H1 (cell line): ENCODE results near the gene SOHLH1. TPM values are rescaled to one million over a fixed set of nuclear protein-coding genes. Genes with fewer than 3 reads are reported as not detected.

Source experiments
- CTCF ChIA-PET: fragments of 300-600 bp; sonication (Branson Sonifier 250); formaldehyde crosslinking; loops from one replicate; lab custom pipeline; 2021; ENCODE audit not compliant: partially characterized antibody; lab: Charles Lee
- POLR2A ChIA-PET: fragments of 300-600 bp; sonication (Branson Sonifier 250); formaldehyde crosslinking; loops from one replicate; lab custom pipeline; 2021; ENCODE audit warnings: inconsistent platforms; ENCODE audit not compliant: partially characterized antibody; lab: Charles Lee
- DNase-seq, 2 experiments: peaks; one replicate each; pipeline versions ENCODE4 v3.0.0 to v3.0.0-alpha.2; 2010 to 2022; ENCODE audit warnings: low spot score in 2 of 2, low read depth in 1 of 2, mixed read lengths in 1 of 2
- FAIRE-seq: peaks from 2 replicates; lab custom pipeline; 2011; peaks lifted over from hg19 to GRCh38; lab: Jason Lieb, UNC
- H2AFZ ChIP-seq: 2 replicates; pipeline ENCODE4 v1.8.1; 2012; ENCODE audit warnings: low read length, inconsistent platforms
- H2AK5ac ChIP-seq: 2 replicates; pipeline ENCODE4 v1.6.1; 2013; ENCODE audit warnings: low read depth, low read length
- H2BK120ac ChIP-seq: replicated peaks from 2 replicates; pipeline ENCODE3; 2013; ENCODE audit warnings: low read depth, low read length, inconsistent platforms
- H2BK12ac ChIP-seq: 2 replicates; pipeline ENCODE4 v1.6.1; 2013; ENCODE audit warnings: low read depth, low read length
- H2BK15ac ChIP-seq: 2 replicates; pipeline ENCODE4 v1.6.1; 2013; ENCODE audit warnings: low read length
- H2BK20ac ChIP-seq: 2 replicates; pipeline ENCODE4 v1.6.1; 2013; ENCODE audit warnings: low read length
- H2BK5ac ChIP-seq: 2 replicates; pipeline ENCODE4 v1.6.1; 2013; ENCODE audit warnings: low read depth, low read length
- H3K14ac ChIP-seq: 2 replicates; pipeline ENCODE4 v1.6.1; 2013; ENCODE audit warnings: inconsistent platforms; ENCODE audit not compliant: insufficient read length
- H3K18ac ChIP-seq: 2 replicates; pipeline ENCODE4 v1.6.1; 2013; ENCODE audit warnings: low read length; ENCODE audit errors: extremely low read depth
- H3K23ac ChIP-seq: 2 replicates; pipeline ENCODE4 v1.6.1; 2013; ENCODE audit warnings: inconsistent platforms; ENCODE audit not compliant: insufficient read length
- H3K23me2 ChIP-seq: 2 replicates; pipeline ENCODE4 v1.6.1; 2013; ENCODE audit warnings: low read depth, low read length
- H3K27ac ChIP-seq: 2 replicates; pipeline ENCODE4 v1.6.1; 2011; ENCODE audit warnings: low read depth, low read length, inconsistent platforms
- H3K27me3 ChIP-seq, 4 experiments: replicated peaks in 1 of 4; 1 replicate in 1 of 4; 2 replicates in 3 of 4; pipeline versions ENCODE4 v1.6.1 to v1.8.1; 2011 to 2013; ENCODE audit warnings: low read length in 3 of 4, mild to moderate bottlenecking in 3 of 4, inconsistent platforms in 2 of 4, mixed read lengths in 2 of 4, moderate library complexity in 1 of 4; ENCODE audit not compliant: control insufficient read depth in 3 of 4, insufficient read depth in 3 of 4; ENCODE audit errors: extremely low read depth in 1 of 4
- H3K36me3 ChIP-seq, 4 experiments: 2 replicates each; pipeline versions ENCODE4 v1.6.1 to v1.8.1; 2011 to 2013; ENCODE audit warnings: mild to moderate bottlenecking in 4 of 4, low read length in 3 of 4, moderate library complexity in 2 of 4, control low read depth in 1 of 4, inconsistent platforms in 1 of 4; ENCODE audit not compliant: insufficient read depth in 4 of 4, control insufficient read depth in 2 of 4
- H3K4ac ChIP-seq: replicated peaks from 2 replicates; pipeline ENCODE3; 2013; ENCODE audit warnings: low read length, low read depth, mixed read lengths, inconsistent platforms; ENCODE audit not compliant: insufficient read length
- H3K4me1 ChIP-seq, 4 experiments: replicated peaks in 1 of 4; 1 replicate in 1 of 4; 2 replicates in 3 of 4; pipeline versions ENCODE4 v1.6.1 to v1.8.1; 2011 to 2013; ENCODE audit warnings: low read length in 3 of 4, inconsistent platforms in 2 of 4, mixed read lengths in 1 of 4; ENCODE audit not compliant: insufficient read depth in 4 of 4, control insufficient read depth in 3 of 4
- H3K4me2 ChIP-seq, 2 experiments: 2 replicates each; pipeline versions ENCODE4 v1.6.1 to v1.8.1; 2011 to 2013; ENCODE audit warnings: low read depth in 2 of 2, low read length in 2 of 2, control low read depth in 1 of 2, inconsistent platforms in 1 of 2, mild to moderate bottlenecking in 1 of 2; ENCODE audit not compliant: insufficient read depth in 1 of 2
- H3K4me3 ChIP-seq, 4 experiments: fragments of 200-600, 300-600 bp in 1 of 4; sonication (generic), shearing (Covaris generic), sonication (Bioruptor Twin) in 1 of 4; 2 replicates each; pipeline versions ENCODE4 v1.5.1 to v1.8.1; 2011 to 2016; ENCODE audit warnings: low read length in 4 of 4, low read depth in 3 of 4, control low read depth in 2 of 4, inconsistent platforms in 2 of 4, mild to moderate bottlenecking in 2 of 4, mixed read lengths in 1 of 4, moderate library complexity in 1 of 4; ENCODE audit not compliant: insufficient read depth in 2 of 4; ENCODE audit errors: extremely low read depth in 1 of 4
- H3K56ac ChIP-seq: replicated peaks from 2 replicates; pipeline ENCODE3; 2013; ENCODE audit warnings: low read depth, mild to moderate bottlenecking, mixed read lengths, low read length, inconsistent platforms; ENCODE audit not compliant: insufficient read length
- H3K79me1 ChIP-seq: 2 replicates; pipeline ENCODE4 v1.6.1; 2013; ENCODE audit warnings: low read depth, low read length, control low read depth
- H3K79me2 ChIP-seq, 2 experiments: 2 replicates each; pipeline versions ENCODE4 v1.6.1 to v1.8.1; 2012 to 2013; ENCODE audit warnings: low read length in 2 of 2, mild to moderate bottlenecking in 2 of 2, inconsistent platforms in 1 of 2; ENCODE audit not compliant: insufficient read depth in 2 of 2, control insufficient read depth in 1 of 2
- H3K9ac ChIP-seq, 4 experiments: replicated peaks in 1 of 4; 1 replicate in 1 of 4; 2 replicates in 3 of 4; pipeline versions ENCODE4 v1.6.1 to v1.8.1; 2011 to 2013; ENCODE audit warnings: low read depth in 3 of 4, low read length in 3 of 4, control low read depth in 2 of 4, mild to moderate bottlenecking in 2 of 4, moderate library complexity in 2 of 4, inconsistent platforms in 1 of 4; ENCODE audit errors: extremely low read depth in 1 of 4
- H3K9me3 ChIP-seq, 2 experiments: 2 replicates each; pipeline versions ENCODE4 v1.6.1 to v1.8.1; 2012 to 2013; ENCODE audit warnings: mild to moderate bottlenecking in 2 of 2, moderate library complexity in 2 of 2, control low read depth in 1 of 2, inconsistent platforms in 1 of 2, low read depth in 1 of 2, low read length in 1 of 2, mixed read lengths in 1 of 2; ENCODE audit not compliant: insufficient read depth in 2 of 2
- H4K20me1 ChIP-seq, 2 experiments: replicated peaks in 1 of 2; 2 replicates each; pipeline versions ENCODE3 to v1.8.1; 2011 to 2013; ENCODE audit warnings: inconsistent platforms in 2 of 2, low read length in 2 of 2, mild to moderate bottlenecking in 1 of 2; ENCODE audit not compliant: insufficient read depth in 2 of 2, control insufficient read depth in 1 of 2
- H4K5ac ChIP-seq: 2 replicates; pipeline ENCODE4 v1.6.1; 2013; ENCODE audit warnings: low read length, low read depth, mixed read lengths, inconsistent platforms; ENCODE audit not compliant: insufficient read length
- H4K8ac ChIP-seq: 2 replicates; pipeline ENCODE4 v1.8.0; 2013; ENCODE audit warnings: mild to moderate bottlenecking, moderate library complexity, low read length, inconsistent platforms; ENCODE audit not compliant: insufficient read depth; ENCODE audit errors: extremely low read depth
- H4K91ac ChIP-seq: replicated peaks from 2 replicates; pipeline ENCODE3; 2013; ENCODE audit warnings: low read length, mixed read lengths, inconsistent platforms; ENCODE audit not compliant: insufficient read length
- KDM4A ChIP-seq: IDR thresholded peaks from one replicate; pipeline ENCODE4 v1.7.1; 2012; ENCODE audit warnings: low read depth, mild to moderate bottlenecking, moderate library complexity, low read length, inconsistent platforms; ENCODE audit not compliant: severe bottlenecking
- MAFK ChIP-seq: IDR thresholded peaks from 2 replicates; pipeline ENCODE4 v1.6.1; 2012; ENCODE audit warnings: low read depth, mild to moderate bottlenecking, improper control_type of control experiment, low read length
- POLR2AphosphoS5 ChIP-seq: IDR thresholded peaks from 2 replicates; pipeline ENCODE4 v1.6.1; 2011; ENCODE audit warnings: low read depth, low read length
- TAF1 ChIP-seq: IDR thresholded peaks from 2 replicates; pipeline ENCODE4 v1.6.1; 2011; ENCODE audit warnings: mild to moderate bottlenecking, low read depth, low read length
- ZNF274 ChIP-seq: IDR thresholded peaks from 2 replicates; pipeline ENCODE4 v1.7.0; 2012; ENCODE audit warnings: low read length, borderline replicate concordance; ENCODE audit errors: extremely low read depth
- WGBS, 2 experiments: shearing (Covaris generic) in 1 of 2; methylation state at CpG; one replicate each; pipeline versions ENCODE4 v1.1.6 to v1.1.7; 2013 to 2015; ENCODE audit warnings: low lambda C conversion rate in 2 of 2, mixed read lengths in 2 of 2, inconsistent platforms in 1 of 2, low coverage in 1 of 2, missing lambda C conversion rate in 1 of 2; ENCODE audit not compliant: insufficient replicate concordance in 2 of 2, insufficient coverage in 1 of 2, insufficient read length in 1 of 2; ENCODE audit errors: extremely low coverage in 1 of 2, missing lambda C conversion rate in 1 of 2; 5-methylcytosine and 5-hydroxymethylcytosine counted together
- polyA plus RNA-seq, 7 experiments: library from polyadenylated mRNA; depleted of rRNA in 3 of 7; stranded (reverse) in 5 of 7; unstranded in 2 of 7; fragments of >200 nt in 5 of 7; fragments of 200-250 nt in 2 of 7; gene quantifications; 1 replicate in 5 of 7; 2 replicates in 1 of 7; 4 replicates in 1 of 7; pipeline versions ENCODE4 v1.2.1 to v1.2.3, GENCODE V29; 2011 to 2013; ENCODE audit warnings: missing spikeins in 2 of 7, mixed read lengths in 2 of 7
- total RNA-seq: library from RNA; stranded (reverse); fragmentation: NEBNext Ultra II Directional; extraction: Animal tissue kit (Norgen Biotek cat#: 25700); gene quantifications from 2 replicates; pipeline ENCODE4 v1.2.1, GENCODE V29; 2021

SOHLH1 gene
- total and polyA plus RNA-seq, 2 of the 8 experiments (the other 6 are each of a cell fraction or from before 2014, with no cell fraction given), result 0.11 TPM; not detected in 1

DNA sequence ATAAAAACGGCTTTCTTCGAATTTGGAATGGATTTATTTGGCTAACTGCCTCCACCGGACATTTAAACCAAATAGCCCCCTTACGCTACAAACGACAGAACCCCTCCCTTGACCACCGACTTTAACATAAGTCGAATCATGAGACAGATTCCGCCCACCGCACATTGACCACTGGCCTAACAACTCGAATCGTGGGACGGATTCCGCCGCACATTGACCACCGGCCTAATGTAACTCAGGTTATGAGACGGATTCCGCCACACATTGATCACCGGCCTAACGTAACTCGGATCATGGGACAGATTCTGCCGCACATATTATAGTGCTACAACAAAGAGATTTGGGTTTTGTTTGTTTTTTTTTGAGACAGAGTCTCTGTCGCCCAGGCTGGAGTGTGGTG lies 38.9 kb downstream of the SOHLH1 start:
- H2BK12ac ChIP-seq, result no peak overlapping the region
- peaks cover 0 to 8% (median 4%) of the 10 kb centered on the region in 4 experiments; a peak in 3 of 7 replicates for H3K4me1 ChIP-seq
- H3K18ac ChIP-seq, result no peak overlapping the region
- CTCF ChIA-PET, result interaction anchor here (1.1 kb wide), 1 partner anchor 11 kb away, joined by 3 read pairs; no protein-coding TSS in a partner anchor
- TF ChIP-seq MAFK (no peak), TAF1 (no peak), KDM4A (no peak), POLR2AphosphoS5 (no peak), ZNF274 (no peak)
- TF ChIP-seq, all 59 proteins: peak for 0
- DNase-seq, result no peak
- POLR2A ChIA-PET, result interaction anchor here (3.6 kb wide), 1 partner anchor 11 kb away, joined by 19 read pairs; no protein-coding TSS in a partner anchor
- Histone ChIP-seq H3K23ac (no peak overlapping the region), H3K14ac (no peak overlapping the region), H2BK15ac (no peak overlapping the region), H3K36me3 (peaks cover 0 to 35% (median 4%) of the 10 kb centered on the region in 4 experiments; a peak in 5 of 8 replicates), H4K5ac (no peak overlapping the region), H3K9ac (no peak overlapping the region), H3K9me3 (peaks cover 29 to 33% of the 10 kb centered on the region in 2 experiments), H3K4me2 (no peak overlapping the region), H3K79me2 (no peaks in the 10 kb centered on the region), H4K20me1 (no peaks in the 10 kb centered on the region), H2BK20ac (no peak overlapping the region), H4K8ac (no peak overlapping the region), H4K91ac (no peak overlapping the region), H3K4me3 (no peak overlapping the region), H3K56ac (no peak overlapping the region), H3K79me1 (no peaks in the 10 kb centered on the region), H3K23me2 (no peaks in the 10 kb centered on the region), H2BK120ac (no peak overlapping the region), H2AFZ (no peak overlapping the region), H3K4ac (no peak overlapping the region), H3K27ac (no peak overlapping the region), H2AK5ac (no peak overlapping the region), H2BK5ac (no peak overlapping the region), H3K27me3 (no peaks in the 10 kb centered on the region)
- WGBS, 2 experiments, result 95% methylated on average over 22 of the region's 22 CpGs; no CpG with 5 or more reads in 1 of the 2 experiments
- FAIRE-seq, result no peak
